ENCODE measurements around the gene RAPGEF4.

RAPGEF4 gene

DNA sequence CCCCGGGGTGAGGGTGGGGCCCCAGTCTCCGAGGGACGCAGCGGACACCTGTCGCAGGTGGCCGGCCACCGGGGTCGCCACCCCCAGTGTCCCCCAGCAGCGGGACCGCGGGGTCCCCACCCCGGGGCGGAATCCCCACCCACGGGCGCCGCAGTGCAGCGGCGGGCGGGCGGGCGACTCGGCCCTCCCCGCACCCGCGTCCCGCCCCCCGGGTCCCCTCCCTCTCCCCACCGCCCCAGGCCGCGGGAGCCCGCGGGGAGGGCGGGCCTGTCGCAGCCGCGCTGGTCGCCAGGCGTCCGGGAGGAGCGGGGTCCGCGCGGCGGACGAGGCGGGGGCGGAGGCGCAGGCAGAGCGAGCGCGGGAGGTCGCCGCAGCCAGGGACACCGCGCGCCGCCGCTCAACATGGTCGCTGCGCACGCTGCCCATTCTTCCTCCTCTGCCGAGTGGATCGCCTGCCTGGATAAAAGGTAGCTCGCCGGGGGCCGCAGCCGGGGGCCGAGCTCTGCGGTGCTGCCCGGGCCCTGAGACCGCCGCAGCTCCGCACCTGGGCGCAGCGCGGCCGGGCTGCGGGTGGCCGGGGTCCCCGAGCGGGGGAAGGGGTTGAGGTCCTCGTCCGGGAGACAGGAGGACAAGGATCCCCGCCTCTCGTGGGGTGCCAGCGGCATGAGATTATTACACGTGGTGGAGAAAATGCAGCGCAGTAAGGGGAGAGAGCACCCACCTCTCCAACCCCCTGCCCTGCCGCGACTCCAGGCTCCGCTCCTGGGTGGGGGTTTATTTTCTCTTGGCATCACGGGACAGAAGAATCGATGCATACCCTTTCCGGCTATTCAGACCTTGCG is at the start of gene RAPGEF4:
TSS of gene RAPGEF4 (plus strand) at position 264 of the 842 bp plus-strand sequence. CDS start at position 403, 139 bp downstream.
- DNase-seq (ENCODE audit: low read depth), result no peak

DNA sequence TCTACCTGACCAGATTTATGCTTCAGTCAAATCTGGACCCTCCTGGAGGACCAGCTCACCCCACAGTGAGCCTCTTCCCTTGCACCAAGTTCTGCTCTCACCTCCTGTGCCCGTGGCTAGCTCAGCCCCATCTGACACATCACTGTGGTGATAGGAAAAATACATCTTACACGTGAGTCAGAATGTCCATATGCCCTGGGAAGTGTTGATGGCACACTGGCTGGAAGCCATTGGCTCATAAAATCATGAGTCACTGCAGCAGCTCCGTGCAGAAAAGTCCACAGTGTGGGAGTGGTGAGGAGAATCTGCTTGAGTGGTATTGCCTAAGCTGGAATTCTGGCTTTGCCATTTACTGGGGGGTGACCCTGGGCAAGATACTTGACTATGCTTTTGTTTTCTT is 42.6 kb upstream of the RAPGEF4 start:
- DNase-seq (ENCODE audit: low read depth), result peak; percentile 98

DNA sequence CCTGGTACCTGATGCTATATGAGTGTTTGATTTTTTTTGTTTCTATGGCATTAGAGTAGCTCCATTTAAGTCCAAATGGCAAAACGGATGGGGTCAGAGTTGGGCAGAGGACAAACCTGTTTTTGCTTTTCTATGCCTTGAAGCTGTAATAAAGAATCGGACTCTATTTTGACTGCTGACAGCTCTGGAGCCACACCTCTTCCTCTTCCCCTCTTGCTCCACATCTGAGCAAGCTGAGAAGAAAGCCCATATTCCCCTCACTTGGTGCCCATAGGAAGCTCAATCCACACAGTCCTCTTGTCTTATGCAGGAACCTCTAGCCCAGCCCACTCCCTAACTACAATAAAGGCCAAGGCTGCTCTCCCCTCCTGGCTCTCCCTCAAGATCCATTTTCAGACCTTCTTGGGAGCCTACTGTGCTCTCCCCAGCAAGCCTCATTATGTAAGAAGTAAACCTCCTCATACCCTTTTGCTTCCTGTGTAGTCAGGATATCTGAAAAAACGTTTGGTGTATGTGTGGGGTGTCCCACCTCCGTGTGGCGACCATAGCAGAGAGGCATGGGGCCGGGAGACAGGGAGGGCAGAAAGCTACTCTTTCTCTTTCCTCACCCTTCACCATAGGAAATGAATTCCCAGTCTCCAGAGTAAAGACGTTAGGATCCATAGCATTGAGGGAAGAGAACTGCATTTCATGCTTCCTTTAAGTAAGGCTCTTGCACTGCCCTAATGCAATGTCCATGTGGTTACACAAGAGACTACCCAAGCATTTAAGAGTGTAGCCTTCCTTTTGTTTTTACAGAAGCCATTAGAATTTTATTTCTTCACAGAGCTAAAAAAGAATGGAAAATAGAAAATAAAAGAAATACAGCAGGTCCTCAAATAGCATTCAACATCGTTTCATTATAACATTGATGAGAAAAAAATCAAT is 41.9 kb upstream of the RAPGEF4 start:
- no peak for DNase-seq (ENCODE audit: low read depth)

DNA sequence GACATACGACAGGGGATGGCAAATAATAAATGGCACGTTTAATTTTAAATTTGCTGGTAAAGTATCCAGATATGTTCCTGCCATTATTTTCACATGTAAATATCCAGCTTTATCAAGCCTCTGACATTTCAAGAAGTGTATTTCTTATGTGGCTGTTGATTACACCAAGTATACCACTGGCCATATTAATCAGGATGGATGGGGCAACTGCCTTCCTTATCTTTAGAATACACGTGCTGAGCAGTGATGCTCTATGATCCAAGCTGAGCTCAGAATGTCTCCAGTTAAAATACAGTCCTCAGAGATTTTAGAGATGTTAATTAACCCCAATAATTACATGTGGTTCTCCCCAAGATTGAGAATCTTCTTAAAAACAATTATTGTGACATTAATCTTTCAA is 38.3 kb upstream of the RAPGEF4 start:
- DNase-seq (ENCODE audit: low read depth), result no peak

DNA sequence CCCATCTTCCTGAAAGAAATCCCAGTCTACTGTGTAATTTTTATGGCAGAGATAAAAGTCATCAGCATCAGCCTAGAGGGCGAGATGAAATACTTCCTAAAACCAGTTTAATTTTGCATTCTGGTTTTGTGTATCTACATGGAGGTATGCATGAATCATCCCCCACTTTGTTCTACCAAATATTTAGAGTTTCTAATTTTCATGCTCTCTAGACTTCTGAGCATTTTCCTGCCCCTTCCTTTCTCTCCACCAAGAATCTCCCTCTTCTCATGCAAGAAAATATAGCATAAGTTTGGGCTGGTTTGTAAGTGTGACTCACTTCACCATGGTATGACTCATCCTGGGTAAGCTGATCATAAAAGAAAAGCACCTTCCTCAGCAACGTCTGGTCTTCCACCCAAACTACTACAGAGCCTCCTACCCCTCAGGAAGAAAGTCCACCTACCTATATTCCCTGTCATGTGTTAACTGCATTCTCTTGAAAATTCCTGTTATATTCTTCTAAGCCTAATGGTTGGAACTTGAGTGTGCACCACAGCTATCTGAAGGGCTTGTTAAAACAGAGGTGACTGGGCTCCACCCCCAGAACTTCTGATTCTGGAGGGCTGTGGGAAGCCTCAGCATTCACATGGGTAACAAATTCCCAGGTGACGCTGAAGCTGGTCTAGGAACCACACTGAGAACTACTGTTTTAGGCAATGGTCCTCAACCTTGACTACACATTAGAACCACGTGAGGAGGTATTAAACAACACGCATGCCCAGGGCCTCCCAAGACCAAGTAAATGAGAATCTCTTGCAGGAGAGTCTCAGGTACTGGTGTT is 37.4 kb upstream of the RAPGEF4 start:
- DNase-seq (ENCODE audit: low read depth), result peak; percentile 87

DNA sequence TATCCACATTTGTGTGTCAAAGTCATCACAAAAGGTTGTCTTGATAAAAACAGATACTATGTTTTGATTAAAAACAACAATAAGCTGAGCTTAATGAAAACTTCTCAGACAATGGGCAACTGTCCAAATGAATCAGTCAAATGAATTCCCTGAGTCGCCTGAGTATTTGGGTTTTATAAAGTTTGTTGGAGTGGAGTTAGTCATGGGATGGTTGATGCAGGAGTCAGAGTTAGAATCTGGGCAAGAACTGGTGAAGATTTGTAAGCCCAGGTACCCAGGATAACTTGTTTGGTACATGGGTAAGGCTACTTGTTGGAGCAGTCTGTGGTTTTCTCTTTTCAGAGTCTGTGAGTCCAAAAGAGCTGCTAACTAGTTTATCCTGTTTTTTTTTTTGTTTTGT is 34.4 kb upstream of the RAPGEF4 start:
- DNase-seq (ENCODE audit: low read depth), result peak; percentile 80

DNA sequence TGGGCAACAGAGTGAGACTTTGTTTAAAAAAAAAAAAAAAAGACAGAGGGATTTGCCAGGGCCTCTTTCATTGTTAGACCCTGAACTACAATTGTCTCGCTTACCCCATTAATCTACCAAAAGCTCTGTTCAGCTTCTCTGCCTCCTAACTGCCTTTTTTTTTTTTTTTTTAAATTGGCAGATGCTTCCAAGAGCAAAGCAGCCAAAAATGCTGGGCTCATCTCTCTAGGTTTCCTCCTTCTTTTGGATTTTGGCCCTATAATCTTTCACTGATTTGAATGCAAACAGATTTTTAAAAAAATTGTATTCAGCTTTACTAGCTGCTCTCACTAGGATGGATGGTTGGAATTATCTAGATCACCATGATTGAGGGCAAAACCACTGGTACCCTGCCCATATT is 33.2 kb upstream of the RAPGEF4 start:
- DNase-seq (ENCODE audit: low read depth), result no peak

DNA sequence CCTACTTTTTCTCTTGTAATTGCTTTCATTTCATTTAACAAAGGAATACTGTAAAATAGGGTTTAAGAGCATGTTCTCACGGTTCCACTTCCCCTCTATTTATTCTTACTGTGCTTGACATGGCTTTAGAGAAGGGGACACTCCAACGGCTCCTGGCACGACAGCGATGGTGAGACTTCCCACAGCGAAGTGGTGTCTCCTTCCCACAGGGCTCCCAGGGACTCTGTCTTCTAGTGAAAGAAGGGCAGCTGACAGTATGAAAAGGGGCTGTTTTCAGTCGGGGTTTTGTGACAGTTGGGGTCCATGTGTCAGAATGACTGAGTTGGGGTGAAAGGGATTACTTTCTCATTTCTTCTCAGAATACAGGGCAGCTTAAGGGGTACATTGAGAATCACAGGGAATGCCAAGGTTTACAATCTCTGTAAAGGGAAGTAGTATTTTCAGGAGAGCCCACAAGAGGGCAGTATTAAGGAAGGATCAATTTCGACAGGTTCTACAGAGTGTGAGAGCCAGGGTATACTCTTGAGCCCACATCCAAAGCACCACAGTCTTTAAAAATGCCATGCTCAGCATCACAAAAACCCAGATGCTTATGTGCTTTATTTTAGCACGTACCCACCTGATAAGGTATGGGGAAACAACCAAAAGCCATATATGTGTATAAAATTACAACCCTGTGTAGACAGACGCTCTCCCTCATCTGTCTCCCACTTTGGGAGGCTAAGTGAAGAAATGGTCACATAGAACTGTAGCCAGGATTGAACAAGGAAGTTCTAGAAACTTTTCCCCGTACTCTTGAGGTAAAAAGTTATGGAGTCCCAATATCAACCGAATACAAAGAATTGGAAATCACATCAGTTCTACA is 31.3 kb upstream of the RAPGEF4 start:
- DNase-seq (ENCODE audit: low read depth), result peak; percentile 31

DNA sequence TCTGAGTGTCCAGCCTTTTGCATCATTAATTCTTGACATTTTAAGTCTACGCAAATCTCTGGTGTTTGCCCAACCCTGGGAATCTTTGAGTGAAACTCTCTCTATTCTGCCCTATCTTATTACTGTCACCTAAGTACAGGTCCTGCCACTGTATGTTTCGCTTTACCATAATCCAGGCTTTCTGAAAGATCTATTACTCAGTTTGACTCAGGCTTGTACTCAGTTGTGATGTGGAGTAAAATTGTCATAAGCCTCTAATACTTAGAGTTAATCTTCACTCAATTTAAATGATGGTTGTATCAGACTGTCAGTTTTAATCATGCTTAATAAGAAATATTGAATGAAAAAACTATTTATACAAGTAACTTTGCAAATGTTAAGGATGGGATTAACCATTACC is 30.3 kb upstream of the RAPGEF4 start:
- DNase-seq (ENCODE audit: low read depth), result no peak

DNA sequence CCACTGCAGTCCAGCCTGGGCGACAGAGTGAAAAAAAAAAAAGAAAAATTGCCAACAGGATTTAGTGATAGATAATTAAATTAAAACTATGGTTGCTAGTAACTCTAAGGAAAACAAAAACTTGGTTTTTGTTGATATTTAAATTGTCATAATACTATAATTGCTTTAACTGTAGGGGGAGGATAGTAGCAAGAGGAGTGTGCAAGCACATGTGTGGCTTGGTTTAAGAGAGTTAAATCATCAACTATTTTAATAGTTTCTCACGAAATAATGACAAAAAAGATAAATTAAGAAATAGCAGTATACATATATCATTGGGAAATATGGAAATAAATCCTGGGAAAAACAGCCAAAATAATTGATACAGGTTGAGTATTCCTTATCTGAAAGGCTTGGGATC is 27.4 kb upstream of the RAPGEF4 start:
- DNase-seq (ENCODE audit: low read depth), result no peak

DNA sequence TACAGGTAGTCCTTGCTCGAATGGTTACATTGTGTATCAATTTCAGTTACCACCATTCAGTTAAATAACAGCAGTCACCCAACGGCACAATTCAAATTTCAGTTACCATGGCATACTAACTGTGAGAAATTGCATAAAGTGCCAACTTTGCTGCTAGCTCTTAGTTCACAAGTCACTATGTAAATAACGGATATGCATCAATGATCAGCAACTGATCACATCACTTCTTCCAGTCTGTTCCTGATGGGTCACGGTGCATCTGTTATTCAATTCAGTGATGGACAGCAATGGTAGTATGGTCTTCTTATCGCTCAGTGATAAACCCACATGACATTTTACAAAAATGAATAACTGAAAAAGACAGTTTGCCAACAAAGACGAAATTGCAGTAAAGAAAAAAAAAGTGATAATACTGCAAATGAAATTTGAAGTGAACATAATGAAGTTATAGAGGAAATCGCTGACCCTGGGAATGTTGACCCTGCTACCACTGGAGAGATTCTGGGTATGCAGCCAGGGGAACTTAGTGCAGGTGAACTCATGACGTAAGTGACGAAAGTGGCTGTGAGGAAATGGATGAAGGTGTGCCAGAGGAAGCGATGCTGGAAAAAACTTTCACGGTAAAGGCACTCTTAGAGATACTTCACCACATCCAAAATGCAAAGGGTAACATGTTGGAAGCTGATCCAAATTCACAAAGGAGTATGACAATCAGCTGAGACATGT is 25.9 kb upstream of the RAPGEF4 start:
- no peak for DNase-seq (ENCODE audit: low read depth)

DNA sequence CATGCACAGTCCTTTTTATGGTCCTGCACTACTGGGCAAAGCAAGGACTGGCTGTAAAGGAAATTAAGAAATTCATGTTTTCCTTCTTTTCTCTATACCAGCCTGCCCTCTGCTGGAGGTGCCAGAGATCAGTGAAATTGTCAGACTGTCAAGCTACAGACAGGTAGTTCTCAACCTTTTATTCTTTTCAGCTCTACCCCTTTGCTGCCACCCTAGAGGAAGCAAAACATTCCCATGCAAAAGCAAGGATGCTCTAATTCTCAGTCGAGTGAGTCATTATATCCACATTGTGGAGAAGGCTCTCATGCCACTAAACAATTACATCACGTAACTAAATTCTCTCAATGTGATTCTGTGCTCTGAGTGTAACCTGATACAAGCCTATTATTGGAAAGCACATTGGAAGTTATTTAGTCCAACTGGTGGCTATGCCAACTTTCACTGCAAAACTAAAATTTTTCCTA is 25.0 kb upstream of the RAPGEF4 start:
- DNase-seq (ENCODE audit: low read depth), result peak; percentile 86

DNA sequence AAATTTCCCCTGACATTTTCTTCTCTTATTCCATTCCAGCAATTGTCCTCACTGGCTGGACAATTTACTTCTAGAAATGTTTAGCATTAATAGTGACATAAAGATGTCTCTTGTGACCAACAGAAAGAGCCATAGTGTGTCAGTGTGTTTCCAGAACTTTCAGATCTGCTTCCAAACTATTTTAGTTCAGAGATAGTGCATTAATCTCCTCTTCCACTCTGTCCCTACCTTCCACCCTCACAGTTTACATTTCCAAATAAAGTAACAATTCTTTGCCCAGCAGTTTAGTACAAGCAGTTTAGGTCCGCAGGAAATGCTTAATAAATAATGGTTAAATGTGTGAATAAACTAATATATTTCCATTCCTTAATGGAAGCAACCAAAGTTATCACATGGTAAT is 24.5 kb upstream of the RAPGEF4 start:
- no peak for DNase-seq (ENCODE audit: low read depth)

DNA sequence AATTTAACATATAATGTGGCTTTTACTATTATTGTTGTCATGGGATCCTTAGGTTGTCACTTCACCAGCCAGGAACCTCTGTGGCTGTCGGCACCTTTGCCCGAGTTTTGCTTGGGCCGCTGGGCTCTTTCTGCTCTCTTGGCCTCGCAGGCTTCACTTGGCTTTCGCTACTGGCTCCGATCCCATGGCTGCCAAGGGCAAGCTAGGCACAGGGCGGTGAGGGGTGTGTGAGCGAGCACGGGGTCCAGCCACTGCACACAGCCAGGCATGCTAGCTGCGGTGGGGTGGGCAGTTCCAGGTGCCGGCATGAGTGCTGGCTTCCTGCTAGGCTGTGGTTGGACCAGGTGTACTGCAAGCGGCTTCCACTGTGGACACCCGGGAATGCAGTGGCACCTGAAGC is 23.4 kb upstream of the RAPGEF4 start:
- DNase-seq (ENCODE audit: low read depth), result no peak

DNA sequence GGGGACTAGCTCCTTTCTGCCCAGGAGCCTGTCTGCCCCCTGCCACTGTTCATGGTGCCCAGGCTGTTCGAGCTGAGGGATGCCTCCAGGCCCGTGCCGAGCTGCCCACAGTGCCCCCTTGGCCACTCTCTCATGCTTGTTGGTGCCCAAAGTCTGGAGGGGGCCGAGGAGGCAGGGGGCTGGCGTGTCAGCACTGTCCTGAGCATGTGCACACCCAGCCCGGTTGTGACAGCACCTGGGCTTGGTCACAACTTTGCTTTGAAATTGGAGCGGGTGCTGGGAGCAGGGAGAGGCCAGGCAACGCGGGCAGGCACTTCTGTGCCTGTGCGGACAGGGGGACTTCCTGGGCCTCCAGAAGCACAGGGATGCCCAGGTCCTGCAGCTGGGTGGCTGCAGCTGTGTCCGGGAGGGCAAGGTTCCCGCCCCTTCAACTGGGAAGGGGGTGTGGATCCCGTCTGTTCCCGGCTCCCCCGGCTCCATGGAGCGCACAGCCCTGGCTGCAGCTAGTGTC is 22.2 kb upstream of the RAPGEF4 start:
- no peak for DNase-seq (ENCODE audit: low read depth)

DNA sequence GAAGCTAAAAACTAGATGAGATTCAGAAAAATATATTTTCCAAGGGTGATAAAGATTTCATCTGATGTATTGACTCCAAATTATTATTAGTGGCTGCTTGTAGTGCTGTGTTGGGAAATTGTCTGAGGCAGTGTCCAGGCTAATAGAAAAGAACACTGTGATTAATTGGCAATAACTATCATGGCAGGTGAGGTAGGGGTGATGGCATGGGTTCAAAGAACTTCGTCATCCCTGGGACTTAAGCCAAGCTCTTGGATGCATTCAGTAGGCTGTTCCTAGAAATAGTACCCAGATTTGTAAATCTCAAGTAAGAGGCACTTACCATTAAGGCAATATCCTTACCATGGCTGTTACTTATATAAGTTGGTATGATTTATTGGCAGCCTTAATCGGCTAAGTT is 13.2 kb upstream of the RAPGEF4 start:
- no peak for DNase-seq (ENCODE audit: low read depth)

DNA sequence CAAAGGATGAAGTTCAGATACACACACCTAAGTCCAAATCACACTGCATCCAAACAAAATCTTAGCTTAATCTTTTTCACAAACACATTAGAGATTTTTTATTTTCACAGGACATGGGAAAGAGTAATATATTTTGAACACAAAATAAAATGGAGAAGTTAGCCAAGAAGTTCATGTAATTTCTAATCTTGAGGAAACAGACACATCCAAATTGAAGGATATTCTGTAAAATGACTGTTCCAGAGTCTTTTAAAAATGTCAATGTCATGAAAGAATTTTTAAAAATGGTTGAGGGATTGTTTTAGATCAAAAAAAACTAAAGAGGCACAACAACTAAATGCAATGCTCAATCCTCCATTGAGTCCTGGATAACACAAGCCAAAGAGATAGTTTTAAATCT is 12.4 kb upstream of the RAPGEF4 start:
- DNase-seq (ENCODE audit: low read depth), result no peak

DNA sequence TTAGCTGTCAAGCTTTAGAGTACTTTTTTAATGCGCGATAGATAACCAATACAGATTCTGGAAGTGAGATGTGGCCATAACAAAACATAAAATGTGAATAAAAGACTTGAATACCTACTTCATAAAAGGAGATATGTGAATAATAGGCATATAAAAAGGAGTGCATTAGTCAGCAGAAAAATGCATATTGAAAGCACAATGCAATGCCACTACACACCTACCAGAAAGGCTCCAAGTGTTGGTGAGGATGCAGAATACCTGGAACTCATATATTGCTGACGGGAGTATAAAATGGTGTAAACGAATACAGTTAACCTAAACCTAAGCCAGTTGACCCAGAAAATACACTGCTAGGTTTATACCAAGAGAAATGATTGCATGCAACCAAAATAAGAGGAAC is 10.9 kb upstream of the RAPGEF4 start:
- no peak for DNase-seq (ENCODE audit: low read depth)

DNA sequence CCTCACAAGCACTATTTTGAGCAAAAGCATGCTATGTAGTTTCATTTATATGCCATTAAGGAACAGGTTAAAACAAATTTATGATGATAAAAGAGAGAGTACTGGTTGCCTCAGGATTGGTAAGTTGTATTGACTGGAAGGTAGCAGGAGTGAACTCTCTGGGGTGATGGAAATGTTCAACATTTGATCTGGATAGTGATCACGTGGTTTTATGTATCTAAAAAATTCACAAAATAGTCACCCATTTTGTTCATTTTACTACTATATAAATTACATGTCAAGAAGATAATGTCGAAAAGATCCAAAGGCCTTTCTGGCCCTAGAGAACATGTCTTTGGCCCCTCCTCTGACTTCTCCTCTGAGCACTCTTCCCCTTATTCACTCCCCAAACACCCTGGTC is 10.4 kb upstream of the RAPGEF4 start:
- no peak for DNase-seq (ENCODE audit: low read depth)

DNA sequence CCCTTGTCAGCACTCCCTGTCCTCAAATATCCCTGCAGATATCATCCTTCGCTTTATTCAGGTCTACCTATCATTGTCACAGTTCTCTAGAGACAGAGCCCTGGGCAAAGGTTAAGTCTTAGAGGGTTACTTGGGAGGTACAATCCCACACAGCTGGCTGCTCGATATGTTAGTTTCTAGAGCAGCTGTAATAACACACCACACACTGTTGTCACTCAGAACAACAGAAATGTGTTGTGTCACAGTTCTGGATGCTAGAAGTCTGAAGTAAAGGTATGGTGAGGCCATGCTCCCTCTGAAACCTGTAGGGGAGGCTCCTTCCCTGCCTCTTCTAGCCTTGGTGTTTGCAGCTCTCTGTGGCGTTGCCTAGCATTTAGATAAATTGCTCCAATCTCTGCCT is 9.9 kb upstream of the RAPGEF4 start:
- DNase-seq (ENCODE audit: low read depth), result no peak

All from iris pigment epithelial cell (primary cell).